ENCODE results near the gene CAV1.

The CAV1 gene

GRCh38 chr7:116502201-116503096, 22.4 kb upstream of the CAV1 start:
- DNase-seq = no peak

- DNase-seq = no peak
Observed at GRCh38 chr7:116503835-116504234, 21.0 kb upstream of the CAV1 start.

GRCh38 chr7:116505278-116505677, 19.6 kb upstream of the CAV1 start:
- DNase-seq = no peak

- DNase-seq = no peak
Observed at GRCh38 chr7:116505823-116506222, 19.0 kb upstream of the CAV1 start.

GRCh38 chr7:116509982-116510579, 14.8 kb upstream of the CAV1 start:
- DNase-seq = no peak

- DNase-seq = no peak
Observed at GRCh38 chr7:116510795-116511194, 14.0 kb upstream of the CAV1 start.

- peak in 10 of 51 donors; percentile 6 to 55 (median 19) for DNase-seq
Observed at GRCh38 chr7:116511552-116512519, 13.0 kb upstream of the CAV1 start.

GRCh38 chr7:116512520-116513188, 12.2 kb upstream of the CAV1 start:
- DNase-seq = no peak

GRCh38 chr7:116515584-116515983, 9.3 kb upstream of the CAV1 start:
- DNase-seq = no peak

- DNase-seq = no peak
Observed at GRCh38 chr7:116516324-116516723, 8.5 kb upstream of the CAV1 start.

- DNase-seq = no peak
Observed at GRCh38 chr7:116517626-116518025, 7.2 kb upstream of the CAV1 start.

GRCh38 chr7:116518961-116519360, 5.9 kb upstream of the CAV1 start:
- DNase-seq = no peak

GRCh38 chr7:116521046-116521664, 3.7 kb upstream of the CAV1 start:
- no peak for DNase-seq

GRCh38 chr7:116522247-116522646, 2.6 kb upstream of the CAV1 start:
- DNase-seq = no peak

- DNase-seq = no peak
Observed at GRCh38 chr7:116524221-116524608, 621 bp upstream of the CAV1 start.

- DNase-seq = peak in 2 of 51 donors; percentile 13 to 29
Observed at GRCh38 chr7:116525298-116525912, 569 bp downstream of the CAV1 start.

GRCh38 chr7:116525913-116526861, 1.4 kb downstream of the CAV1 start:
- DNase-seq = peak in 27 of 51 donors; percentile 9 to 68 (median 27)

- DNase-seq = no peak
Observed at GRCh38 chr7:116526897-116527296, 2.1 kb downstream of the CAV1 start.

GRCh38 chr7:116527521-116527920, 2.7 kb downstream of the CAV1 start:
- DNase-seq = no peak
